PFSK-1 (cell line): ENCODE results near the gene GALR2.

Source experiments
- FOXP2 ChIP-seq: optimal IDR thresholded peaks from 2 replicates; pipeline ENCODE3; 2011; ENCODE audit warnings: borderline replicate concordance, control low read depth, inconsistent platforms; ENCODE audit not compliant: insufficient read depth; ENCODE audit errors: extremely low read length, extremely low read depth
- POLR2AphosphoS5 ChIP-seq: IDR thresholded peaks from 2 replicates; pipeline ENCODE4 v1.6.1; 2012; ENCODE audit warnings: low read depth, mild to moderate bottlenecking, control low read depth, low read length, moderate library complexity
- SIN3A ChIP-seq: IDR thresholded peaks from 2 replicates; pipeline ENCODE4 v1.6.1; 2012; ENCODE audit warnings: mild to moderate bottlenecking, low read length, moderate library complexity, borderline replicate concordance; ENCODE audit not compliant: insufficient read depth
- TAF1 ChIP-seq: IDR thresholded peaks from 2 replicates; pipeline ENCODE4 v1.6.1; 2012; ENCODE audit warnings: low read length, control low read depth, borderline replicate concordance; ENCODE audit not compliant: insufficient read depth
- TF ChIP-seq, protein P1 (sequence below), 2 experiments: IDR thresholded peaks; 2 replicates each; pipeline versions ENCODE4 v1.6.1 to v1.8.0; 2011 to 2012; ENCODE audit warnings: low read depth in 2 of 2, low read length in 2 of 2, control low read depth in 1 of 2, inconsistent platforms in 1 of 2, mild to moderate bottlenecking in 1 of 2, moderate library complexity in 1 of 2; ENCODE audit not compliant: insufficient read depth in 1 of 2

DNA sequence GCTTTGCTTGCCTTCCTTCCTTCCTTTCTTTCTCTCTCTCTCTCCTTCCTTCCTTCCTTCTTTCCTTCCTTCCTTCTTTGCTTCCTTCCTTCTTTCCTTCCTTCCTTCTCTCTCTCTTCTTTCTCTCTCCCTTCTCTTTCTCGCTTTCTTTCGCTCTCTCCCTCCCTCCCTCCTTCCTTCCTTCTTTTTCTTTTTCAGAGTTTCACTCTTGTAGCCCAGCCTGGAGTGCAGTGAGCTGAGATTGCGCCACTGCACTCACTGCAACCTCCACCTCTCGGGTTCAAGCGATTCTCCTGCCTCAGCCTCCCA is 48.6 kb downstream of the GALR2 start:
- TF ChIP-seq SIN3A = no peak
- TF ChIP-seq POLR2AphosphoS5 = no peak
- TF ChIP-seq, protein P1, sequence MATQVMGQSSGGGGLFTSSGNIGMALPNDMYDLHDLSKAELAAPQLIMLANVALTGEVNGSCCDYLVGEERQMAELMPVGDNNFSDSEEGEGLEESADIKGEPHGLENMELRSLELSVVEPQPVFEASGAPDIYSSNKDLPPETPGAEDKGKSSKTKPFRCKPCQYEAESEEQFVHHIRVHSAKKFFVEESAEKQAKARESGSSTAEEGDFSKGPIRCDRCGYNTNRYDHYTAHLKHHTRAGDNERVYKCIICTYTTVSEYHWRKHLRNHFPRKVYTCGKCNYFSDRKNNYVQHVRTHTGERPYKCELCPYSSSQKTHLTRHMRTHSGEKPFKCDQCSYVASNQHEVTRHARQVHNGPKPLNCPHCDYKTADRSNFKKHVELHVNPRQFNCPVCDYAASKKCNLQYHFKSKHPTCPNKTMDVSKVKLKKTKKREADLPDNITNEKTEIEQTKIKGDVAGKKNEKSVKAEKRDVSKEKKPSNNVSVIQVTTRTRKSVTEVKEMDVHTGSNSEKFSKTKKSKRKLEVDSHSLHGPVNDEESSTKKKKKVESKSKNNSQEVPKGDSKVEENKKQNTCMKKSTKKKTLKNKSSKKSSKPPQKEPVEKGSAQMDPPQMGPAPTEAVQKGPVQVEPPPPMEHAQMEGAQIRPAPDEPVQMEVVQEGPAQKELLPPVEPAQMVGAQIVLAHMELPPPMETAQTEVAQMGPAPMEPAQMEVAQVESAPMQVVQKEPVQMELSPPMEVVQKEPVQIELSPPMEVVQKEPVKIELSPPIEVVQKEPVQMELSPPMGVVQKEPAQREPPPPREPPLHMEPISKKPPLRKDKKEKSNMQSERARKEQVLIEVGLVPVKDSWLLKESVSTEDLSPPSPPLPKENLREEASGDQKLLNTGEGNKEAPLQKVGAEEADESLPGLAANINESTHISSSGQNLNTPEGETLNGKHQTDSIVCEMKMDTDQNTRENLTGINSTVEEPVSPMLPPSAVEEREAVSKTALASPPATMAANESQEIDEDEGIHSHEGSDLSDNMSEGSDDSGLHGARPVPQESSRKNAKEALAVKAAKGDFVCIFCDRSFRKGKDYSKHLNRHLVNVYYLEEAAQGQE (IDR thresholded peaks at IDR 0.05; ENCODE audit: insufficient read depth in 1 of 2, low read depth in 2 of 2, low read length in 2 of 2) = no peak
- TF ChIP-seq TAF1 = no peak
- TF ChIP-seq FOXP2 = no peak
